Measurements from ENCODE around the gene NPIPA2.
"Not testable (repeated sequence)": the region's sequence is repeated elsewhere in the genome, so short reads cannot be mapped to it uniquely, and the experiment has no call there.

Gene NPIPA2

DNA sequence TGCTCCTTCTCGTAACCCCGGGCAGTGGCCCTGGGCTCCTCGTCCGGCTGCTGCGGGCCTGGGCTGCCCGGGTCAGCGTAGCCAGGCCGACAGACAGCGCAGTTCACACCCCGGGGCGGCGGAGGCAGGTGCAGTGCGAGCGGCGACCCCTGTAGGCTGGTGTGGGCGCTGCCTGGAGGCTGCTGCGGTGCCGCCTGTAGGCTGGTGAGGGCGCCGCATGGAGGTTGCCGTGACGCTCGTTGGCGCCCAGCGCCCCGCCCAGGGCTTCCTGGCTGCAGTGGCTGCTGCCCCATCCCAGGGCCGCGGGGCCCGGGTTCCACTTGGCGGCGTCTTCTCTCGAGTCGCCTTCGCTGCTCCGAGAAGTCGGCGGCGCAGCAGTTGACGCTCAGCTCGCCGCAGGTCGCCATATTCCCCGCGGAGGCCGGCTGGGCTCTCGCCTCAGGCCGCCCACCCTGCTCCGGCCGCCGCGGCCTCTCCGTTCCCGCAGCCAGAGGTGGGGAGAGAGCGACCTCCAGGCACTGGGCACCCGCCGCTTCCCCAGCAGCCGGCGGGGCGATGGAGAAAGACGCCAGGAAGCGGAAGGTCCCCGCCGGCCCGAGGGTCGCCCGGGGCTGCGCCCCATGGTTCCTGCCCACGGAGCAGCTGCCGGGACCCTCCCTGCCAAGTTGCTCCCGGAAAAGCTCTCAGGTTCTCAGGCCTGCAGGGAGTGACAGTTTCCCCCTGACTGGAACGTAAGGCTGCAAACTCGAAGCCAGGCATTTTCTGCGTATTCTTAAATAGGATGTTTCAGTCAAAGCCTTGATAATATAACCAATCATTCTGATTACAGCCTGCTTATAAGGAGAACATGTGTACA is at the start of gene NPIPA2:
NPIPA2 (plus strand) TSS at position 261 of the 856 bp plus-strand sequence. CDS start 5,533 bp downstream, outside the sequence.
- TF ChIP-seq GATA2, GATA3 (IDR thresholded peaks at IDR 0.05; ENCODE audit: low read depth, low read length): not testable (repeated sequence)

DNA sequence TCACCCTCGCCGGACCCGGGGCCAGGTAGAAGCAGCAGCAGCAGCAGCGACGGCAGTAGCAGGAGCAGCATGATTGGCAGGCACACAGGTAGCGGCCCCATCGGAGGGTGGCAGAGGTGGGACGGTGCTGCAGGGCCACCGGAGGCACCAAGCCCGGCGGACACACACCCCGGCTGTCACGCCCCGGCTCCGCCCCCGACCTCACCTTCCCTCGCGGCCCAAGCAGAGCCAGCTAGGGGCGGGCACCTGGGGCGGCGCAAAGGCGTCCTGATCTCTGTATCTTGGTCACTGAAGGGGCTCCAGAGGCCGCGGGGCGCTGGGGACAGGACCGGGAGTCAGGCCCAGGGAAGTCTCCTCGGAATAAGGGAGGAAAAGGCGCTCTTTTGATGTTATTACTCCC is 48.2 kb upstream of the NPIPA2 start, which contains the start of gene PLA2G10:
PLA2G10 (minus strand) TSS at position 180 of the 400 bp plus-strand sequence; CDS start at position 101, 79 bp downstream.
- not testable (repeated sequence) for TF ChIP-seq GATA2, GATA3 (IDR thresholded peaks at IDR 0.05; ENCODE audit: low read depth, low read length)

DNA sequence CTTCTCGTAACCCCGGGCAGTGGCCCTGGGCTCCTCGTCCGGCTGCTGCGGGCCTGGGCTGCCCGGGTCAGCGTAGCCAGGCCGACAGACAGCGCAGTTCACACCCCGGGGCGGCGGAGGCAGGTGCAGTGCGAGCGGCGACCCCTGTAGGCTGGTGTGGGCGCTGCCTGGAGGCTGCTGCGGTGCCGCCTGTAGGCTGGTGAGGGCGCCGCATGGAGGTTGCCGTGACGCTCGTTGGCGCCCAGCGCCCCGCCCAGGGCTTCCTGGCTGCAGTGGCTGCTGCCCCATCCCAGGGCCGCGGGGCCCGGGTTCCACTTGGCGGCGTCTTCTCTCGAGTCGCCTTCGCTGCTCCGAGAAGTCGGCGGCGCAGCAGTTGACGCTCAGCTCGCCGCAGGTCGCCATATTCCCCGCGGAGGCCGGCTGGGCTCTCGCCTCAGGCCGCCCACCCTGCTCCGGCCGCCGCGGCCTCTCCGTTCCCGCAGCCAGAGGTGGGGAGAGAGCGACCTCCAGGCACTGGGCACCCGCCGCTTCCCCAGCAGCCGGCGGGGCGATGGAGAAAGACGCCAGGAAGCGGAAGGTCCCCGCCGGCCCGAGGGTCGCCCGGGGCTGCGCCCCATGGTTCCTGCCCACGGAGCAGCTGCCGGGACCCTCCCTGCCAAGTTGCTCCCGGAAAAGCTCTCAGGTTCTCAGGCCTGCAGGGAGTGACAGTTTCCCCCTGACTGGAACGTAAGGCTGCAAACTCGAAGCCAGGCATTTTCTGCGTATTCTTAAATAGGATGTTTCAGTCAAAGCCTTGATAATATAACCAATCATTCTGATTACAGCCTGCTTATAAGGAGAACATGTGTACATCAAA is 38.9 kb upstream of the NPIPA2 start, which contains the start of gene NPIPA3:
NPIPA3 (plus strand) TSS at position 256 of the 856 bp plus-strand sequence. CDS start 5,533 bp downstream, outside the sequence.
- TF ChIP-seq GATA2, GATA3 (IDR thresholded peaks at IDR 0.05; ENCODE audit: low read depth, low read length): not testable (repeated sequence)

Data from SH-SY5Y (cell line).